ENCODE results near the gene EOMES. TPM values are rescaled to one million over a fixed set of nuclear protein-coding genes. Genes with fewer than 3 reads are reported as not detected.

Gene EOMES
- total and polyA plus RNA-seq, 2 of the 4 experiments (the other 2 are of a cell fraction), result not detected

DNA sequence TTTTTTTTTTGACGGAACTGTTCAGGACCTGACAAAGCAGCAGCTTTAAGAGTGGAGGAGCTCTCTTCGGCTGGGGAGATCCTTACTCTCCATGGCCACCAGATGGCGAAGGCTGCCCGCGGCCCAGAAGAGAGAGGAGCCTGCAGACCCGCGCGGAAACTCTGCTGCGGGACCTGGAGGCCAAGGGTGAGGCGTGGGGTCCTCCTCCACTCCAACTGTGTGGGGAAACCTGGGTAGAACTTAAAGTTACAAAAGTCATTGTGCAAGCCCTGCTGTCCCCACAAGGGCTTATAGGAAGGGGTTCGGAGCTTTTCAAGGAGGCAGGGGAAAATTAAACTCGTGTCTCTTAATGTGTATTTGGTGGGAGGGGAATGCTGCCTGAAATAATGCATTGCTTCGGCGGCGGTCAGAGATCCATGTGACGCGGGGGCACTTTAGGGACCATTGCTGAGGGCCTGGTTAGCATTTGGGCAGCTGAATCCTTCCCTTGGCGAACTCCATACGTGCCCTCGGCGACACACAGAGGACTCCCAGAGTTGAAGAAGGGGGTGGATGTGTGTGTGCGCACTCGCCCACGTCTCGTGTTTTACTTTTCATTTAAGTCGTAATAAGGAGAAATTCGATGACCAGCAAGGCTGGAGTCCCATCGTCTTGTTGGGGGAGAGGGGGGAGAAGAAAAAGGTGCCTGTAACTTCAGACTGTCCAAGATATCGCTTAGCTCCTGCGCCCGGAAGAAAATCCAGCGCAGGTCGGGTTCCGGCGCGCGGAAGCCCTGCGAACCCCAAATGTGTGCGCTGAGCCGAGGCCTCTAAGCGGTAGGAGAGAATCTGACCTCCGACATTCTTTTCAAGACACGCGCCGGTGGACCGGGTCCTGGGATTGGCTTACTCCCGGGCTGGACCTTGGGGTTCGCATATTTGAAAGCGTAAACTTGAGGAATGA, 9.7 kb downstream of the EOMES start (continued):
- no peak for TF ChIP-seq MAZ (IDR thresholded peaks at IDR 0.05; ENCODE audit: borderline replicate concordance, low read depth, low read length)
- no peak for TF ChIP-seq FOS (IDR thresholded peaks at IDR 0.05; ENCODE audit: low read depth, low read length)
- no peak for TF ChIP-seq BHLHE40 (IDR thresholded peaks at IDR 0.05; ENCODE audit: low read depth, low read length)

- BruUV-seq (replicated peaks), result no TSS peak
- peaks cover 33% of the 10 kb centered on the region for H3K27me3 ChIP-seq (ENCODE audit: control insufficient read depth, insufficient read depth, low read length)
- no peak overlapping the region for H4K5ac ChIP-seq (ENCODE audit: low read depth, low read length)
- WGBS, 2 experiments (ENCODE audit: extremely low coverage in 2 of 2, insufficient read length in 1 of 2), result 60% methylated on average over 1 of the region's 4 CpGs; no CpG with 5 or more reads in 1 of the 2 experiments
- H3K9me1 ChIP-seq (ENCODE audit: insufficient read depth, low read length), result no peaks in the 10 kb centered on the region
- CTCF ChIA-PET, result interaction anchor here (0.9 kb wide), 1 partner anchor 18 kb away, joined by 3 read pairs; no protein-coding TSS in a partner anchor
- no peak overlapping the region for H4K8ac ChIP-seq (ENCODE audit: low read depth in 2 of 2, low read length in 2 of 2)
- no peaks in the 10 kb centered on the region for H3K36me3 ChIP-seq (ENCODE audit: control insufficient read depth, insufficient read depth, low read length)
- no peak overlapping the region for H3K14ac ChIP-seq (replicated peaks; ENCODE audit: low read depth, low read length)
- no peak overlapping the region for H2AK5ac ChIP-seq (ENCODE audit: low read depth, low read length)
- ATAC-seq (ENCODE audit: low read depth) (no peak), DNase-seq (no peak)
- no peak overlapping the region for H3K4ac ChIP-seq (ENCODE audit: low read depth, low read length)
- no peak overlapping the region for H3K56ac ChIP-seq (ENCODE audit: extremely low read depth, insufficient read depth, low read length)
- no peak overlapping the region for H3K23ac ChIP-seq (ENCODE audit: low read depth, low read length)
- no peaks in the 10 kb centered on the region for H4K20me1 ChIP-seq (ENCODE audit: insufficient read depth, low read length)
- no peak overlapping the region for H2BK15ac ChIP-seq (ENCODE audit: low read depth, low read length)
- no peak overlapping the region for H2AK9ac ChIP-seq (replicated peaks; ENCODE audit: low read depth, low read length, poor library complexity)
- H2BK120ac ChIP-seq (ENCODE audit: low read depth, low read length), result no peak overlapping the region
- no peak overlapping the region for H2AFZ ChIP-seq (replicated peaks; ENCODE audit: low read length, poor library complexity)
- H3K4me1 ChIP-seq (ENCODE audit: control insufficient read depth, insufficient read depth, low read length), result no peaks in the 10 kb centered on the region
- no peak overlapping the region for H4K91ac ChIP-seq (ENCODE audit: insufficient read depth, low read depth, low read length)
- no peak overlapping the region for H3K9ac ChIP-seq (ENCODE audit: low read depth, low read length)
- no peak overlapping the region for H3K18ac ChIP-seq (ENCODE audit: low read depth, low read length)
- H2BK5ac ChIP-seq (ENCODE audit: low read depth, low read length, poor library complexity, severe bottlenecking), result no peak overlapping the region
- no peak overlapping the region for H3K4me2 ChIP-seq (ENCODE audit: low read depth, low read length)
- POLR2A ChIA-PET (ENCODE audit: unreplicated experiment), result interaction anchor here (0.6 kb wide), 1 partner anchor 398 kb away, joined by 3 read pairs; no protein-coding TSS in a partner anchor
- H3K27ac ChIP-seq (ENCODE audit: insufficient read depth, low read length), result no peak overlapping the region
- H3K4me3 ChIP-seq (ENCODE audit: insufficient read depth, low read depth, low read length), result no peak overlapping the region
- dilution Hi-C loops (cut with HindIII; ENCODE audit: low sequenced_read_pairs, unreplicated experiment), result no loop called here
- no peak overlapping the region for H2BK20ac ChIP-seq (ENCODE audit: low read depth, low read length)
- in situ Hi-C loops (cut with MboI; ENCODE audit: low sequenced_read_pairs), result no loop called here
- H3K9me3 ChIP-seq (ENCODE audit: control insufficient read depth, insufficient read depth, low read length), result no peaks in the 10 kb centered on the region
- H3K79me1 ChIP-seq (ENCODE audit: low read depth in 1 of 2, low read length in 2 of 2), result no peaks in the 10 kb centered on the region
- intact Hi-C loops (cut with micrococcal nuclease), result no loop called here
- no peak for TF ChIP-seq SMC3 (IDR thresholded peaks at IDR 0.05; ENCODE audit: low read depth, low read length)
- TF ChIP-seq CTCF (conservative IDR thresholded peaks at IDR 0.05; ENCODE audit: low read depth, low read length), result no peak
- no peak for TF ChIP-seq NFE2L2 (IDR thresholded peaks at IDR 0.05; ENCODE audit: low read depth, low read length)
- TF ChIP-seq MAZ (IDR thresholded peaks at IDR 0.05; ENCODE audit: borderline replicate concordance, low read depth, low read length), result no peak
- no peak for TF ChIP-seq USF2 (IDR thresholded peaks at IDR 0.05; ENCODE audit: low read depth, low read length)
- TF ChIP-seq RCOR1 (IDR thresholded peaks at IDR 0.05; ENCODE audit: insufficient replicate concordance, low read length), result no peak
- TF ChIP-seq MAFK (IDR thresholded peaks at IDR 0.05; ENCODE audit: low read depth, low read length), result no peak
- no peak for TF ChIP-seq POLR2A (IDR thresholded peaks at IDR 0.05; ENCODE audit: low read depth, low read length)
- no peak for TF ChIP-seq RFX5 (IDR thresholded peaks at IDR 0.05; ENCODE audit: low read depth, low read length)
- no peak for TF ChIP-seq ELK1 (IDR thresholded peaks at IDR 0.05; ENCODE audit: borderline replicate concordance, low read depth, low read length)
Measured at GRCh38 chr3:27708250-27708649, 13.9 kb downstream of the EOMES start.
